HEK293 (cell line): ENCODE results near the gene SRD5A3.

Experiments used
- CTCF ChIA-PET: fragments of 350-600 bp; formaldehyde crosslinking; extraction: SDS; loops from one replicate; lab custom pipeline; 2021; ENCODE audit warnings: antibody characterized with exemption; lab: Yijun Ruan, JAX
- POLR2A ChIA-PET: fragments of 300-600 bp; formaldehyde crosslinking; extraction: SDS; loops from one replicate; lab custom pipeline; 2020; ENCODE audit warnings: antibody characterized with exemption, inconsistent platforms; lab: Yijun Ruan, JAX
- H3K27ac ChIP-seq: fragments of 200-500 bp; sonication (Bioruptor generic); 2 replicates; pipeline ENCODE4 v1.5.1; 2014; ENCODE audit warnings: low read depth, low read length, control low read depth, inconsistent platforms; ENCODE audit errors: extremely low read depth
- H3K36me3 ChIP-seq, 2 experiments: fragments of 200-500 bp in 1 of 2; sonication (Bioruptor generic) in 1 of 2; 1 replicate in 1 of 2; 2 replicates in 1 of 2; pipeline ENCODE4 v1.5.1; 2014 to 2017; ENCODE audit warnings: inconsistent platforms in 2 of 2, low read length in 2 of 2; ENCODE audit not compliant: control insufficient read depth in 2 of 2, insufficient read depth in 1 of 2
- H3K4me1 ChIP-seq: fragments of 200-500 bp; sonication (Bioruptor generic); 2 replicates; pipeline ENCODE4 v1.5.1; 2014; ENCODE audit warnings: mild to moderate bottlenecking, low read length, inconsistent platforms; ENCODE audit not compliant: control insufficient read depth, insufficient read depth
- H3K4me3 ChIP-seq: 2 replicates; pipeline ENCODE4 v1.5.1; 2011; ENCODE audit warnings: low read depth, mild to moderate bottlenecking, control low read depth, low read length, moderate library complexity
- H3K9me3 ChIP-seq: fragments of 200-500 bp; sonication (Bioruptor generic); 2 replicates; pipeline ENCODE4 v1.5.1; 2014; ENCODE audit warnings: low read depth, low read length, inconsistent platforms; ENCODE audit not compliant: control insufficient read depth, insufficient read depth
- BCL11A ChIP-seq: fragments of 450-650 bp; formaldehyde crosslinking; IDR thresholded peaks from 2 replicates; pipeline ENCODE4 v1.5.1; 2016; ENCODE audit warnings: low read depth, missing biosample characterization, missing genetic modification characterization
- GFI1B ChIP-seq: fragments of 450-650 bp; formaldehyde crosslinking; IDR thresholded peaks from 2 replicates; pipeline ENCODE4 v1.5.1; 2016; ENCODE audit warnings: missing biosample characterization, missing genetic modification characterization
- GLI2 ChIP-seq: fragments of 450-650 bp; formaldehyde crosslinking; IDR thresholded peaks from 2 replicates; pipeline ENCODE4; 2017; ENCODE audit warnings: missing biosample characterization, missing genetic modification characterization, low read depth, borderline replicate concordance
- GLI4 ChIP-seq: fragments of 450-650 bp; formaldehyde crosslinking; IDR thresholded peaks from 2 replicates; pipeline ENCODE4 v1.5.1; 2016; ENCODE audit warnings: missing biosample characterization, missing genetic modification characterization
- HOXC10 ChIP-seq: sonication (generic); formaldehyde crosslinking; IDR thresholded peaks from 2 replicates; pipeline ENCODE4 v1.8.1; 2023; ENCODE audit warnings: mild to moderate bottlenecking, missing genetic modification reagents
- HOXD13 ChIP-seq: sonication (generic); formaldehyde crosslinking; IDR thresholded peaks from 2 replicates; pipeline ENCODE4 v1.8.0; 2022; ENCODE audit warnings: missing genetic modification reagents, borderline replicate concordance
- INSM2 ChIP-seq: fragments of 450-650 bp; formaldehyde crosslinking; IDR thresholded peaks from 2 replicates; pipeline ENCODE4 v1.5.1; 2016; ENCODE audit warnings: missing biosample characterization, missing genetic modification characterization
- PATZ1 ChIP-seq: fragments of 450-650 bp; formaldehyde crosslinking; IDR thresholded peaks from 2 replicates; pipeline ENCODE4 v1.5.1; 2016; ENCODE audit warnings: missing biosample characterization, missing genetic modification characterization
- PRDM2 ChIP-seq: fragments of 450-650 bp; formaldehyde crosslinking; IDR thresholded peaks from 2 replicates; pipeline ENCODE4 v1.5.1; 2016; ENCODE audit warnings: missing biosample characterization, missing genetic modification characterization, borderline replicate concordance
- SETDB1 ChIP-seq: IDR thresholded peaks from one replicate; pipeline ENCODE4 v1.6.1; 2017; ENCODE audit warnings: mild to moderate bottlenecking, low read length, moderate library complexity, mixed read lengths; ENCODE audit not compliant: insufficient read length
- ZBTB7A ChIP-seq: fragments of 450-650 bp; formaldehyde crosslinking; IDR thresholded peaks from 2 replicates; pipeline ENCODE4 v1.5.1; 2016; ENCODE audit warnings: low read depth, missing biosample characterization, missing genetic modification characterization
- ZEB2 ChIP-seq: fragments of 450-650 bp; formaldehyde crosslinking; IDR thresholded peaks from 2 replicates; pipeline ENCODE4 v1.5.1; 2016; ENCODE audit warnings: missing biosample characterization, missing genetic modification characterization
- ZNF23 ChIP-seq: fragments of 450-650 bp; formaldehyde crosslinking; IDR thresholded peaks from 2 replicates; pipeline ENCODE4 v1.5.1; 2016; ENCODE audit warnings: missing biosample characterization, missing genetic modification characterization, borderline replicate concordance
- ZNF248 ChIP-seq: fragments of 450-650 bp; formaldehyde crosslinking; IDR thresholded peaks from 2 replicates; pipeline ENCODE4 v1.5.1; 2017; ENCODE audit warnings: missing biosample characterization, missing genetic modification characterization
- ZNF311 ChIP-seq: fragments of 450-650 bp; formaldehyde crosslinking; IDR thresholded peaks from 2 replicates; pipeline ENCODE4 v1.5.1; 2017; ENCODE audit warnings: missing biosample characterization, missing genetic modification characterization, borderline replicate concordance
- ZNF350 ChIP-seq: fragments of 450-650 bp; formaldehyde crosslinking; IDR thresholded peaks from 2 replicates; pipeline ENCODE4 v1.5.0; 2017; ENCODE audit warnings: missing biosample characterization, mild to moderate bottlenecking, missing genetic modification characterization
- ZNF416 ChIP-seq: fragments of 450-650 bp; formaldehyde crosslinking; IDR thresholded peaks from 2 replicates; pipeline ENCODE4 v1.5.1; 2016; ENCODE audit warnings: missing biosample characterization, missing genetic modification characterization
- ZNF600 ChIP-seq: fragments of 450-650 bp; formaldehyde crosslinking; IDR thresholded peaks from 2 replicates; pipeline ENCODE4 v1.5.1; 2016; ENCODE audit warnings: missing biosample characterization, missing genetic modification characterization
- ZNF707 ChIP-seq: fragments of 450-650 bp; formaldehyde crosslinking; IDR thresholded peaks from 2 replicates; pipeline ENCODE4 v1.5.1; 2016; ENCODE audit warnings: missing biosample characterization, missing genetic modification characterization
- ZNF747 ChIP-seq: fragments of 450-650 bp; formaldehyde crosslinking; IDR thresholded peaks from 2 replicates; pipeline ENCODE4 v1.5.1; 2016; ENCODE audit warnings: missing biosample characterization, missing genetic modification characterization
- ZNF785 ChIP-seq: fragments of 450-650 bp; formaldehyde crosslinking; IDR thresholded peaks from 2 replicates; pipeline ENCODE4 v1.5.1; 2016; ENCODE audit warnings: missing biosample characterization, missing genetic modification characterization
- TF ChIP-seq, protein P1 (sequence below): fragments of 450-650 bp; formaldehyde crosslinking; IDR thresholded peaks from 2 replicates; pipeline ENCODE4 v1.5.1; 2017; ENCODE audit warnings: missing biosample characterization, missing genetic modification characterization
- TF ChIP-seq, protein P2 (sequence below): fragments of 450-650 bp; formaldehyde crosslinking; IDR thresholded peaks from 2 replicates; pipeline ENCODE4 v1.5.1; 2016; ENCODE audit warnings: missing biosample characterization, missing genetic modification characterization
- TF ChIP-seq, protein P3 (sequence below): fragments of 450-650 bp; formaldehyde crosslinking; IDR thresholded peaks from 2 replicates; pipeline ENCODE4 v1.5.1; 2017; ENCODE audit warnings: missing biosample characterization, missing genetic modification characterization
- TF ChIP-seq, protein P4 (sequence below): fragments of 450-650 bp; formaldehyde crosslinking; IDR thresholded peaks from 2 replicates; pipeline ENCODE4 v1.5.1; 2016; ENCODE audit warnings: missing biosample characterization, missing genetic modification characterization

Gene SRD5A3

GRCh38 chr4:55410431-55410830, 64.4 kb downstream of the SRD5A3 start (continued):
- TF ChIP-seq PRDM2 (tag by site-specific recombination) (no peak), ZNF311 (tag by site-specific recombination) (no peak), ZNF707 (no peak), GLI2 (tag by site-specific recombination) (no peak), ZNF785 (no peak), ZNF350 (tag by site-specific recombination) (no peak), INSM2 (tag by site-specific recombination) (no peak), HOXC10 (no peak), ZNF248 (tag by site-specific recombination) (no peak), BCL11A (tag by site-specific recombination) (no peak), ZNF600 (tag by site-specific recombination) (no peak)
- TF ChIP-seq, protein P1, sequence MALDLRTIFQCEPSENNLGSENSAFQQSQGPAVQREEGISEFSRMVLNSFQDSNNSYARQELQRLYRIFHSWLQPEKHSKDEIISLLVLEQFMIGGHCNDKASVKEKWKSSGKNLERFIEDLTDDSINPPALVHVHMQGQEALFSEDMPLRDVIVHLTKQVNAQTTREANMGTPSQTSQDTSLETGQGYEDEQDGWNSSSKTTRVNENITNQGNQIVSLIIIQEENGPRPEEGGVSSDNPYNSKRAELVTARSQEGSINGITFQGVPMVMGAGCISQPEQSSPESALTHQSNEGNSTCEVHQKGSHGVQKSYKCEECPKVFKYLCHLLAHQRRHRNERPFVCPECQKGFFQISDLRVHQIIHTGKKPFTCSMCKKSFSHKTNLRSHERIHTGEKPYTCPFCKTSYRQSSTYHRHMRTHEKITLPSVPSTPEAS, result no peak
- TF ChIP-seq, protein P2, sequence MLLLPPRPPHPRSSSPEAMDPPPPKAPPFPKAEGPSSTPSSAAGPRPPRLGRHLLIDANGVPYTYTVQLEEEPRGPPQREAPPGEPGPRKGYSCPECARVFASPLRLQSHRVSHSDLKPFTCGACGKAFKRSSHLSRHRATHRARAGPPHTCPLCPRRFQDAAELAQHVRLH (tag by site-specific recombination), result no peak

DNA sequence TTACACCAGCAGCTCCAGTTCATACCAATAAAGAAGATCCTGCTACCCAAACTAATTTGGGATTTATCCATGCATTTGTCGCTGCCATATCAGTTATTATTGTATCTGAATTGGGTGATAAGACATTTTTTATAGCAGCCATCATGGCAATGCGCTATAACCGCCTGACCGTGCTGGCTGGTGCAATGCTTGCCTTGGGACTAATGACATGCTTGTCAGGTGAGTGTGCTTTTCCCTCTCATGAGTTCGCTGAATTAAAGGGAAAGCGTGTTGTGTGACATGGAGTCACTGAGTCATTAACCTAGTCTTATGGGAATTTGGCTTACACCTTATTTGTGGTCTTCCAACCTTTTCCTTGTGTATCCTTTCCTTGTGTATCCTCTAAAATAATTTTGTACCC, 65.6 kb downstream of the SRD5A3 start:
- Histone ChIP-seq H3K36me3 (peaks cover 7 to 43% of the 10 kb centered on the region in 2 experiments; a peak in 2 of 3 replicates), H3K4me1 (0 out of 2 replicates have a peak, but pooled peaks cover 2% of the 10 kb centered on the region), H3K27ac (no peak overlapping the region), H3K9me3 (no peaks in the 10 kb centered on the region), H3K4me3 (no peak overlapping the region)
- TF ChIP-seq HOXD13 (CRISPR knock-in tag), result no peak
- no peak for TF ChIP-seq SETDB1
- TF ChIP-seq ZNF416, result no peak
- no peak for TF ChIP-seq ZNF23
- TF ChIP-seq ZBTB7A (tag by site-specific recombination), result no peak
- TF ChIP-seq ZEB2 (tag by site-specific recombination), result no peak
- TF ChIP-seq, protein P3, sequence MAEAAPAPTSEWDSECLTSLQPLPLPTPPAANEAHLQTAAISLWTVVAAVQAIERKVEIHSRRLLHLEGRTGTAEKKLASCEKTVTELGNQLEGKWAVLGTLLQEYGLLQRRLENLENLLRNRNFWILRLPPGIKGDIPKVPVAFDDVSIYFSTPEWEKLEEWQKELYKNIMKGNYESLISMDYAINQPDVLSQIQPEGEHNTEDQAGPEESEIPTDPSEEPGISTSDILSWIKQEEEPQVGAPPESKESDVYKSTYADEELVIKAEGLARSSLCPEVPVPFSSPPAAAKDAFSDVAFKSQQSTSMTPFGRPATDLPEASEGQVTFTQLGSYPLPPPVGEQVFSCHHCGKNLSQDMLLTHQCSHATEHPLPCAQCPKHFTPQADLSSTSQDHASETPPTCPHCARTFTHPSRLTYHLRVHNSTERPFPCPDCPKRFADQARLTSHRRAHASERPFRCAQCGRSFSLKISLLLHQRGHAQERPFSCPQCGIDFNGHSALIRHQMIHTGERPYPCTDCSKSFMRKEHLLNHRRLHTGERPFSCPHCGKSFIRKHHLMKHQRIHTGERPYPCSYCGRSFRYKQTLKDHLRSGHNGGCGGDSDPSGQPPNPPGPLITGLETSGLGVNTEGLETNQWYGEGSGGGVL (tag by site-specific recombination), result no peak
- no peak for TF ChIP-seq GFI1B (tag by site-specific recombination)
- TF ChIP-seq PATZ1 (tag by site-specific recombination), result no peak
- TF ChIP-seq GLI4 (tag by site-specific recombination), result no peak
- TF ChIP-seq ZNF747 (tag by site-specific recombination), result no peak
- TF ChIP-seq, protein P4, sequence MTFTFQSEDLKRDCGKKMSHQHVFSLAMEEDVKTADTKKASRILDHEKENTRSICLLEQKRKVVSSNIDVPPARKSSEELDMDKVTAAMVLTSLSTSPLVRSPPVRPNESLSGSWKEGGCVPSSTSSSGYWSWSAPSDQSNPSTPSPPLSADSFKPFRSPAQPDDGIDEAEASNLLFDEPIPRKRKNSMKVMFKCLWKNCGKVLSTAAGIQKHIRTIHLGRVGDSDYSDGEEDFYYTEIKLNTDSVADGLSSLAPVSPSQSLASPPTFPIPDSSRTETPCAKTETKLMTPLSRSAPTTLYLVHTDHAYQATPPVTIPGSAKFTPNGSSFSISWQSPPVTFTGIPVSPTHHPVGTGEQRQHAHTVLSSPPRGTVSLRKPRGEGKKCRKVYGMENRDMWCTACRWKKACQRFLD (tag by site-specific recombination), result no peak
- ChIA-PET CTCF (no interaction called here), POLR2A (no interaction called here)
